Testis (tissue), 2 donors: ENCODE results near the gene NADK.

ENCODE experiments used
- POLR2A ChIP-seq: fragments of 450-650 bp; IDR thresholded peaks from one replicate; pipeline ENCODE4 v1.6.1; 2017; ENCODE audit warnings: antibody characterized with exemption, mild to moderate bottlenecking, moderate library complexity
- TF ChIP-seq, protein P1 (sequence below), 3 experiments: fragments of 450-650 bp in 2 of 3; fragments of 200-600 bp in 1 of 3; sonication (generic) in 1 of 3; IDR thresholded peaks; one replicate each; pipeline ENCODE4 v1.5.1; 2016 to 2019; ENCODE audit warnings: antibody characterized with exemption in 3 of 3, mild to moderate bottlenecking in 2 of 3, moderate library complexity in 1 of 3

GRCh38 chr1:1777583-1777899 lies 729 bp downstream of the NADK start:
- no peak for TF ChIP-seq POLR2A
- TF ChIP-seq, protein P1, sequence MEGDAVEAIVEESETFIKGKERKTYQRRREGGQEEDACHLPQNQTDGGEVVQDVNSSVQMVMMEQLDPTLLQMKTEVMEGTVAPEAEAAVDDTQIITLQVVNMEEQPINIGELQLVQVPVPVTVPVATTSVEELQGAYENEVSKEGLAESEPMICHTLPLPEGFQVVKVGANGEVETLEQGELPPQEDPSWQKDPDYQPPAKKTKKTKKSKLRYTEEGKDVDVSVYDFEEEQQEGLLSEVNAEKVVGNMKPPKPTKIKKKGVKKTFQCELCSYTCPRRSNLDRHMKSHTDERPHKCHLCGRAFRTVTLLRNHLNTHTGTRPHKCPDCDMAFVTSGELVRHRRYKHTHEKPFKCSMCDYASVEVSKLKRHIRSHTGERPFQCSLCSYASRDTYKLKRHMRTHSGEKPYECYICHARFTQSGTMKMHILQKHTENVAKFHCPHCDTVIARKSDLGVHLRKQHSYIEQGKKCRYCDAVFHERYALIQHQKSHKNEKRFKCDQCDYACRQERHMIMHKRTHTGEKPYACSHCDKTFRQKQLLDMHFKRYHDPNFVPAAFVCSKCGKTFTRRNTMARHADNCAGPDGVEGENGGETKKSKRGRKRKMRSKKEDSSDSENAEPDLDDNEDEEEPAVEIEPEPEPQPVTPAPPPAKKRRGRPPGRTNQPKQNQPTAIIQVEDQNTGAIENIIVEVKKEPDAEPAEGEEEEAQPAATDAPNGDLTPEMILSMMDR (IDR thresholded peaks at IDR 0.05): no peak
